SK-N-MC (cell line): ENCODE data around the gene NUP153.

Experiments
- EZH2 ChIP-seq: fragments of 200-600 bp; sonication (generic); IDR thresholded peaks from one replicate; pipeline ENCODE4 v1.6.1; 2017; ENCODE audit warnings: antibody characterized with exemption
- FOXP2 ChIP-seq: optimal IDR thresholded peaks from 2 replicates; pipeline ENCODE3; 2011; ENCODE audit warnings: mild to moderate bottlenecking, moderate library complexity; ENCODE audit not compliant: insufficient read depth; ENCODE audit errors: extremely low read length, control extremely low read depth

- TF ChIP-seq EZH2: no peak
- no peak for TF ChIP-seq FOXP2
Observed at GRCh38 chr6:17744019-17744756, 37.5 kb upstream of the NUP153 start.
